K562 (cell line): Measurements from ENCODE around the gene SDK1.

Experiments
- JUN ChIP-seq, 2 experiments: sonication (generic) in 1 of 2; formaldehyde crosslinking in 1 of 2; IDR thresholded peaks; 2 replicates each; pipeline versions ENCODE4 v1.6.1 to v1.8.0; 2012 to 2022; ENCODE audit warnings: borderline replicate concordance in 2 of 2, mild to moderate bottlenecking in 2 of 2, improper control_type of control experiment in 1 of 2, low read depth in 1 of 2, low read length in 1 of 2, missing genetic modification reagents in 1 of 2
- RBM17 ChIP-seq: fragments of 200-400 bp; formaldehyde crosslinking; IDR thresholded peaks from 2 replicates; pipeline ENCODE4 v1.6.1; 2017; ENCODE audit warnings: low read depth, mild to moderate bottlenecking, low read length, borderline replicate concordance
- RBM39 ChIP-seq: fragments of 200-400 bp; formaldehyde crosslinking; optimal IDR thresholded peaks from 2 replicates; pipeline ENCODE3; 2018; ENCODE audit warnings: low read depth, low read length
- TF ChIP-seq, protein P1 (sequence below), 3 experiments: IDR thresholded peaks in 2 of 3; conservative IDR thresholded peaks in 1 of 3; 2 replicates each; pipeline ENCODE4 v1.5.1; 2011 to 2012; ENCODE audit warnings: low read length in 3 of 3, mild to moderate bottlenecking in 3 of 3, control low read depth in 2 of 3, improper control_type of control experiment in 1 of 3, inconsistent platforms in 1 of 3, low read depth in 1 of 3, mixed read lengths in 1 of 3, moderate library complexity in 1 of 3; ENCODE audit not compliant: insufficient read depth in 2 of 3

- no peak for TF ChIP-seq JUN (IDR thresholded peaks at IDR 0.05; ENCODE audit: borderline replicate concordance, low read depth, low read length)
- no peak for TF ChIP-seq JUN (CRISPR knock-in tag; IDR thresholded peaks at IDR 0.05; ENCODE audit: borderline replicate concordance)
- TF ChIP-seq, protein P1, sequence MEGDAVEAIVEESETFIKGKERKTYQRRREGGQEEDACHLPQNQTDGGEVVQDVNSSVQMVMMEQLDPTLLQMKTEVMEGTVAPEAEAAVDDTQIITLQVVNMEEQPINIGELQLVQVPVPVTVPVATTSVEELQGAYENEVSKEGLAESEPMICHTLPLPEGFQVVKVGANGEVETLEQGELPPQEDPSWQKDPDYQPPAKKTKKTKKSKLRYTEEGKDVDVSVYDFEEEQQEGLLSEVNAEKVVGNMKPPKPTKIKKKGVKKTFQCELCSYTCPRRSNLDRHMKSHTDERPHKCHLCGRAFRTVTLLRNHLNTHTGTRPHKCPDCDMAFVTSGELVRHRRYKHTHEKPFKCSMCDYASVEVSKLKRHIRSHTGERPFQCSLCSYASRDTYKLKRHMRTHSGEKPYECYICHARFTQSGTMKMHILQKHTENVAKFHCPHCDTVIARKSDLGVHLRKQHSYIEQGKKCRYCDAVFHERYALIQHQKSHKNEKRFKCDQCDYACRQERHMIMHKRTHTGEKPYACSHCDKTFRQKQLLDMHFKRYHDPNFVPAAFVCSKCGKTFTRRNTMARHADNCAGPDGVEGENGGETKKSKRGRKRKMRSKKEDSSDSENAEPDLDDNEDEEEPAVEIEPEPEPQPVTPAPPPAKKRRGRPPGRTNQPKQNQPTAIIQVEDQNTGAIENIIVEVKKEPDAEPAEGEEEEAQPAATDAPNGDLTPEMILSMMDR (IDR thresholded peaks at IDR 0.05 in 2 of 3, conservative IDR thresholded peaks at IDR 0.05 in 1 of 3; ENCODE audit: insufficient read depth in 2 of 3, low read depth in 1 of 3, low read length in 3 of 3) = no peak
- TF ChIP-seq RBM17 = no peak
- TF ChIP-seq RBM39 = no peak
These were observed 142.7 kb downstream of the SDK1 start for GRCh38 chr7:3443716-3444115.
